ENCODE data around the gene PCBP3. TPM values are rescaled to one million over a fixed set of nuclear protein-coding genes. Genes with fewer than 3 reads are reported as not detected.

Gene PCBP3
- polyA plus RNA-seq, 1 donor from 2014 or later, result 1.7 TPM

GRCh38 chr21:45774291-45774690 is 130.8 kb downstream of the PCBP3 start:
- Histone ChIP-seq H4K20me1 (ENCODE audit: insufficient read depth) (no peaks in the 10 kb centered on the region), H3K9me2 (ENCODE audit: insufficient read depth, low read length) (no peaks in the 10 kb centered on the region), H3K27me3 (ENCODE audit: insufficient read depth, low read depth, low read length) (no peaks in the 10 kb centered on the region), H2AFZ (ENCODE audit: low read depth, low read length) (no peak overlapping the region), H3K79me2 (replicated peaks; ENCODE audit: insufficient read depth, low read length) (no peaks in the 10 kb centered on the region), H3K27ac (ENCODE audit: low read length) (no peak overlapping the region), H3K36me3 (ENCODE audit: insufficient read depth, low read length) (no peaks in the 10 kb centered on the region), H3K9me3 (ENCODE audit: low read length) (peaks cover 10% of the 10 kb centered on the region), H3K4me3 (ENCODE audit: low read length) (no peak overlapping the region), H3K4me2 (ENCODE audit: low read length) (no peak overlapping the region), H3F3A (ENCODE audit: insufficient read depth, low read length, poor library complexity, severe bottlenecking) (no peaks in the 10 kb centered on the region), H3K9ac (ENCODE audit: low read length) (no peak overlapping the region)
- no peak for TF ChIP-seq EP300 (conservative IDR thresholded peaks at IDR 0.05; ENCODE audit: poor library complexity, severe bottlenecking)
- TF ChIP-seq RAD21 (conservative IDR thresholded peaks at IDR 0.05), result no peak
- TF ChIP-seq SMC3 (conservative IDR thresholded peaks at IDR 0.05; ENCODE audit: poor library complexity), result no peak
- no peak for TF ChIP-seq EZH2 (IDR thresholded peaks at IDR 0.05; ENCODE audit: borderline replicate concordance, insufficient read depth, low read length, poor library complexity, severe bottlenecking)
- no peak for TF ChIP-seq POLR2AphosphoS5 (IDR thresholded peaks at IDR 0.05)
- no peak for TF ChIP-seq MXI1 (conservative IDR thresholded peaks at IDR 0.05; ENCODE audit: poor library complexity, severe bottlenecking)
- TF ChIP-seq CTCF (IDR thresholded peaks at IDR 0.05; ENCODE audit: poor library complexity, severe bottlenecking), result no peak
- TF ChIP-seq REST (IDR thresholded peaks at IDR 0.05; ENCODE audit: borderline replicate concordance), result no peak
- no peak for TF ChIP-seq TAF1 (IDR thresholded peaks at IDR 0.05; ENCODE audit: low read depth)

GRCh38 chr21:45776971-45777370 is 133.4 kb downstream of the PCBP3 start:
- Histone ChIP-seq H3K27ac (ENCODE audit: low read length) (no peak overlapping the region), H3K79me2 (replicated peaks; ENCODE audit: insufficient read depth, low read length) (no peaks in the 10 kb centered on the region)

More at GRCh38 chr21:45776971-45777370, 133.4 kb downstream of the PCBP3 start:
- TF ChIP-seq MXI1 (conservative IDR thresholded peaks at IDR 0.05; ENCODE audit: poor library complexity, severe bottlenecking), result no peak
- TF ChIP-seq CTCF (IDR thresholded peaks at IDR 0.05; ENCODE audit: poor library complexity, severe bottlenecking), result no peak
- no peak for TF ChIP-seq EP300 (conservative IDR thresholded peaks at IDR 0.05; ENCODE audit: poor library complexity, severe bottlenecking)
- no peak for TF ChIP-seq POLR2AphosphoS5 (IDR thresholded peaks at IDR 0.05)
- TF ChIP-seq REST (IDR thresholded peaks at IDR 0.05; ENCODE audit: borderline replicate concordance), result no peak
- no peak for TF ChIP-seq EZH2 (IDR thresholded peaks at IDR 0.05; ENCODE audit: borderline replicate concordance, insufficient read depth, low read length, poor library complexity, severe bottlenecking)
- TF ChIP-seq SMC3 (conservative IDR thresholded peaks at IDR 0.05; ENCODE audit: poor library complexity), result no peak
- TF ChIP-seq TAF1 (IDR thresholded peaks at IDR 0.05; ENCODE audit: low read depth), result no peak
- no peak for TF ChIP-seq RAD21 (conservative IDR thresholded peaks at IDR 0.05)
- Histone ChIP-seq H3K4me3 (ENCODE audit: low read length) (no peak overlapping the region), H3K9ac (ENCODE audit: low read length) (no peak overlapping the region), H3K9me2 (ENCODE audit: insufficient read depth, low read length) (no peaks in the 10 kb centered on the region), H3K4me2 (ENCODE audit: low read length) (no peak overlapping the region), H3F3A (ENCODE audit: insufficient read depth, low read length, poor library complexity, severe bottlenecking) (no peaks in the 10 kb centered on the region), H4K20me1 (ENCODE audit: insufficient read depth) (no peaks in the 10 kb centered on the region), H3K9me3 (ENCODE audit: low read length) (peaks cover 10% of the 10 kb centered on the region), H3K27me3 (ENCODE audit: insufficient read depth, low read depth, low read length) (no peaks in the 10 kb centered on the region), H2AFZ (ENCODE audit: low read depth, low read length) (no peak overlapping the region), H3K36me3 (ENCODE audit: insufficient read depth, low read length) (no peaks in the 10 kb centered on the region)

Data from neural cell (in vitro differentiated cells).